Mammary epithelial cell (primary cell): ENCODE data around the gene TOR1B.

Experiments
- EZH2 ChIP-seq: IDR thresholded peaks from 2 replicates; pipeline ENCODE4 v1.6.1; 2012; ENCODE audit warnings: low read length, inconsistent platforms, borderline replicate concordance
- TF ChIP-seq, protein P1 (sequence below), 2 donors: IDR thresholded peaks in 1 of 2; conservative IDR thresholded peaks in 1 of 2; 2 replicates each; pipeline ENCODE4 v1.5.1; 2011 to 2012; ENCODE audit warnings: inconsistent platforms in 2 of 2, low read length in 2 of 2, mild to moderate bottlenecking in 2 of 2, control low read depth in 1 of 2, low read depth in 1 of 2; ENCODE audit not compliant: insufficient read depth in 1 of 2; ENCODE audit errors: extremely low read depth in 1 of 2

DNA sequence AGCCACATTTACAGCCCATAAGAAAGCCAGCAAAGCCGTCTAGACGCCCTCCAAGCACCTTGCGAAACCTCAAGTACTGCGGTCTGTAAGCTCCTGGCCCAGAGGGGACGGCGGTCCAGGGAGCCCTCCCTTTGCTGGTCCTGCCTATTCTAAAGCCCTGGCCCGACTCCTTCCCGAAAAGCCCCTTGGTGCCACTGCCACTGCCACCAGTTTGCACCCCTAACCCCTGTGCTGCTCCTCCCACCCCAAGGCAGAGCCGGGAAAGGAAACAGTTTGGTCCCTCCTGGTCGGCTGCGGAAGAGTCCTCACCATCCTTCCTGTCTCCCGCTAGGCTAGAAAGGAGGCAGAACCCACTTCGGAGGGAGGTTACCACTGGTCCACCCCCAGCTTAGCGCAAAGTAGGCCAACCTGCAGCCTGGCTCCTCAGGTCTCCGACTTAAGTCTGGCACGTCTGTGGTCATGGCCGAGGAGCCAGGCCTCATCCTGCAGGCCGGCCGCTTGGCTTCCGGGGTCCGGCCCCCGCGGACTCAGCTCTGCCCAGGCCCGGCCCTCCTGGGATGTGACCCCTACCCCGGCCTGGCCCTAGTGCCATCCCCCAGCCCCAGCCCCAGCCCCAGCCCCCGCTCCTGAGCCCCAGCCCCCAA lies 20.0 kb downstream of the TOR1B start:
- TF ChIP-seq, protein P1, sequence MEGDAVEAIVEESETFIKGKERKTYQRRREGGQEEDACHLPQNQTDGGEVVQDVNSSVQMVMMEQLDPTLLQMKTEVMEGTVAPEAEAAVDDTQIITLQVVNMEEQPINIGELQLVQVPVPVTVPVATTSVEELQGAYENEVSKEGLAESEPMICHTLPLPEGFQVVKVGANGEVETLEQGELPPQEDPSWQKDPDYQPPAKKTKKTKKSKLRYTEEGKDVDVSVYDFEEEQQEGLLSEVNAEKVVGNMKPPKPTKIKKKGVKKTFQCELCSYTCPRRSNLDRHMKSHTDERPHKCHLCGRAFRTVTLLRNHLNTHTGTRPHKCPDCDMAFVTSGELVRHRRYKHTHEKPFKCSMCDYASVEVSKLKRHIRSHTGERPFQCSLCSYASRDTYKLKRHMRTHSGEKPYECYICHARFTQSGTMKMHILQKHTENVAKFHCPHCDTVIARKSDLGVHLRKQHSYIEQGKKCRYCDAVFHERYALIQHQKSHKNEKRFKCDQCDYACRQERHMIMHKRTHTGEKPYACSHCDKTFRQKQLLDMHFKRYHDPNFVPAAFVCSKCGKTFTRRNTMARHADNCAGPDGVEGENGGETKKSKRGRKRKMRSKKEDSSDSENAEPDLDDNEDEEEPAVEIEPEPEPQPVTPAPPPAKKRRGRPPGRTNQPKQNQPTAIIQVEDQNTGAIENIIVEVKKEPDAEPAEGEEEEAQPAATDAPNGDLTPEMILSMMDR (conservative IDR thresholded peaks at IDR 0.05 in 1 of 2, IDR thresholded peaks at IDR 0.05 in 1 of 2; ENCODE audit: extremely low read depth in 1 of 2, insufficient read depth in 1 of 2, low read depth in 1 of 2, low read length in 2 of 2), result no peak
- no peak for TF ChIP-seq EZH2
